Stimulated activated CD4-positive, alpha-beta T cell treated with anti-CD3 and anti-CD28 coated beads, Interleukin-4, amount 100 ng/mL, for 48 hours (primary cell): ENCODE measurements around the gene HES2.
"Not testable (repeated sequence)": the region's sequence is repeated elsewhere in the genome, so short reads cannot be mapped to it uniquely, and the experiment has no call there.

Source experiments
- DNase-seq, 2 donors: peaks; one replicate each; pipeline ENCODE4 v3.0.0-alpha.2; 2020; ENCODE audit warnings: low read depth in 2 of 2

Gene HES2

GRCh38 chr1:6389971-6390370, 29.7 kb downstream of the HES2 start:
- no peak for DNase-seq

GRCh38 chr1:6386371-6386949, 33.3 kb downstream of the HES2 start:
- DNase-seq: no peak

GRCh38 chr1:6385488-6386191, 34.1 kb downstream of the HES2 start:
- no peak for DNase-seq

GRCh38 chr1:6384962-6385361, 34.8 kb downstream of the HES2 start:
- DNase-seq: no peak

GRCh38 chr1:6384135-6384534, 35.6 kb downstream of the HES2 start:
- no peak for DNase-seq

GRCh38 chr1:6380037-6380436, 39.7 kb downstream of the HES2 start:
- DNase-seq: no peak

GRCh38 chr1:6378096-6378746, 41.5 kb downstream of the HES2 start:
- DNase-seq: no peak

GRCh38 chr1:6373961-6374720, 45.6 kb downstream of the HES2 start:
- DNase-seq: no peak

GRCh38 chr1:6372236-6372635, 47.5 kb downstream of the HES2 start:
- not testable (repeated sequence) for DNase-seq

- no peak for DNase-seq
Measured at GRCh38 chr1:6370006-6370405, 49.7 kb downstream of the HES2 start.

- DNase-seq: no peak
Measured at GRCh38 chr1:6367381-6368012, 52.2 kb downstream of the HES2 start.

- no peak for DNase-seq
Measured at GRCh38 chr1:6365047-6365446, 54.7 kb downstream of the HES2 start.

GRCh38 chr1:6363085-6363884, 56.4 kb downstream of the HES2 start:
- DNase-seq: not testable (repeated sequence)
